HG03469 (cell line): ENCODE results near the gene GCK.

Experiments
- ATAC-seq: cut with Tn5 transposase; IDR thresholded peaks from one replicate; pipeline ENCODE4 v1.9.1; 2021; ENCODE audit warnings: mild to moderate bottlenecking, moderate library complexity, moderate number of reproducible peaks; ENCODE audit not compliant: unreplicated experiment

GCK gene

DNA sequence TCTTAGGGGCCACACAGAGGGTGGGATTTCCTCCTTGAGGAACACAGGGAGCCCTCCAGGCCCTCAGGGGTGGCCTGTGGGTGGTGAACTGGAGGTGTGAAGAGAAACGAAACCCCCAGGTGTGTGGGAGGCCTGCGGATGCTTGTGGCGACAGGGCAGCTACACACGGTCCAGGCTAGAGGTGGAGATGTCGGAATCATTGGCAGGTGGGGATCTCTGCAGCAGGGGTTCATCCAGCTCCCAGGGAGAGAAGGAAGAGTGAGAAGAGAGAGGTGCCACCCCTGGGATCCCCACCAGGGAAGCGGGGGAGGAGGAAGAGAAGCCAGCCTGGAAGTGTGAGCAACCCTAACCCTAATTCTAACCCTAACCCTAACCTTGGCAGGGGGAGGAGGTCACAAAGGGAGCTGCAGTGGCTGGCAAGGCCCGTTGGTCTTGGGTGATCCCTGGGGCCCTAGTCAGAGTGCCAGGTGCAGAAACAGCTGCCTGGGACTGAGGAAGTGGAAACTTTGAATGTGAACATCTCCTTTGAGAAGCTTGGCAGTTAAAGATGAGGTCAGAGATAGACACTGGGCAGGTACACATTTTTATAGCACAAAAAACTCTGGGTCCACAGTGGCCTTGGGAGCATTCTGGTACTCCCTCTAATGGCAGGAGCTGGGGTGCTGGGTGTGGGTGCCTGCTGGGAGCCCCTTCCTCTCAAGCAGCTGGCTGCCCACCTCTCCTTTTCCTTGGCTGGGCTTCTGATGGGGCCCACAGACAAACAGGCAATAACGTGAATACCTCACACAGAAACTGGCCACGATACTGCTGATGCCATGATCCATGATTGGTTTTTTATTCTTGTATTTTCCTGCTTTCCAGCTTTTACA, 91.9 kb downstream of the GCK start:
- no peak for ATAC-seq

DNA sequence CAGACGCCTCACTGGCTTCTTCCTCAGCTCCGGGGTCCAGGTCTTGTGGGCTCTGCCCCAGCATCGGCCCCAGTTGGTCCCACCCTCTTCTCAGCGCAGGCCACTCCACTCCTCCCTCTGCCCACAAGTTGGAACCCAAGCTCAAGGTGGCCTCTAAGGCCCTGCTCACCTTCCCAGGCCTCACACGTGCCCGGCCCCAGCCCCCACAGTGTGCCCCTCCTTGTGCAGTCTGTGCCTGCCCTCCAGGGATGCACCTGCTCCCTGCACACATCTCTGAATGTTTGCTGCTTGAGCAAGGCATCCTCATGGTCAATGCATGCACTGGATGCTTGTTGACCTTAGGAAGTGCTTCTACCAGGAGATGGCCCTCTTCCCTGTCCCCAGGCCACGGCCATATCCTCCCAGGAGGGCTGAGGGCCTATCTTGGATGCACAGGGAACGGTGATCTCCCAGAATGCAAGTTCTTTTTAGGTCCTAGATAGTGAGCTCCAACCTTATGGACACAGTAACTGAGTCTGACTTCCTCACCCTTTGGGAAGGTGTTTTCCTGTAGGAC, 92.8 kb downstream of the GCK start:
- no peak for ATAC-seq

DNA sequence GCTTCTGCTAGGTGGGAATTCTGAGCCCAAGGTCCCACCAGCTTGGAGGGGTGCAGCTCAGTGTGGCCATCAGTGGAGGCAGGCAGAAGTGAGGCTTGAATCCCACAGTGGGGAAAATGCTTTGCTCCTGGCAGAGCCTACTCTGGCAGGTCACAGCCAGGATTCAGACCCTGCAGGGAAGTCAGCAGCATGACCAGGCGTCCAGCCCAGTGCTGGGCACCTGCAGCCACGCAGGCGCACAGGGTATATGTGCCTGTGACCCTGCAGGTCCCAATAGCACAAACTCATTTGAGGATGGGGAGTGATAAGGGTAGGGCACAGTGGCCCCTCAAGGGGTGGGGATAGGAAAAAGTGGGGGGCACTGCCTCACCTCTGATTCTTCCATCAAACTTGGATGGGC, 93.5 kb downstream of the GCK start:
- no peak for ATAC-seq

DNA sequence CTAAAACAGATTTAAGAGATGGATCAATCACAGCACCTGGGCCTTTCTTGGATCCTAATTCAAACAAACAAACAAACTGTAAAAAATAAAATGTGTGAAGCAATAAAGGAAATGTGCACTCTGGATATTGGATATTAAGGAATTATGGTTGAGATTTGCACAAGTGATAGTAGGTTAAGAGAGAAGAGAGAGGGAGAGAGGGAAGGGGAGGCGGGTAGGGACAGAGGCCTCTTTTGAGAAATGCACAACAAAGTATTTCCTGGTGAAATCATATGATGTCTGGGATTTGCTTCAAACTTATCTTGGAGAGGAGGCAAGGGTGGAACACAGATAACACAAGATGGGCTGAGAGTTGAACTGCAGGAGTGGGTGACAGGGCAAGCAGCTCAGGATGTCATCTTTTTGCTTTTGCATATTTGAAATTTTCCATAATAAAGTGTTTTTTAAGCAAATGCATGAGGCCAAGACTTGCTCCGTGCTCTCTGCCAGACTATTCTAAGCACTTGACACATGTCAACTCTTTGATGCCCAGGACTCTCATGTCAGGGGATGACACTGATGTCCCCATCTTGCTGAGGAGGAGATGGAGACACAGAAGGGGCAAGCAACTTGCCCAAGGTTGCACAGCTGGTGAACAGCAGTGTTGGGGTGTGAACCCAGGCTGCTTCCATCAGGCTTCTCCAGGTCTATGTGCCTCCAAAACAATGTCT, 94.2 kb downstream of the GCK start:
- no peak for ATAC-seq

DNA sequence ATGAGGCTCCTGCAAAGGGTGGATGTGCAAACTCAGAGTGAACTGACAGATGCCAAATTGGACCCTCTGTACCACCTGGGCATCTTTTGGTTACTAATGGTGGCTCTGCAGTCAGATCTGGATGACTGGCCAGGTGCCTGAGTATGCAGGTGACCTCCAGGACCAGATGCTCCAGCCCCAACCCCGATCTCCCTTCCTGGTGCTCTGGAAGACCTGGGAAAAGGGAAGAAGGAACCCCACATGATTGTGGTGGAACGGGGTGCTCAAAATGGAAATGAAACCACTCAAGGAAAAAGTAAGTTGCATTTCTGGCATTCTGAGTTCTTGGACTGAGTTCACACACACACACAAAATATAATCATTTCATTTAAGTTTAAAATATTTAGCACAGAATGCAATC, 94.9 kb downstream of the GCK start:
- no peak for ATAC-seq
